HuH-7.5 (cell line): ENCODE measurements around the gene AKNA.
A peak's percentile ranks its signal among the peaks of the same experiment; 100 is the strongest.

ENCODE experiments used
- DNase-seq: peaks from one replicate; pipeline ENCODE4 v3.0.0; 2011; ENCODE audit warnings: low spot score

AKNA gene

GRCh38 chr9:114357360-114357759 is 30.4 kb downstream of the AKNA start:
- DNase-seq: no peak

DNA sequence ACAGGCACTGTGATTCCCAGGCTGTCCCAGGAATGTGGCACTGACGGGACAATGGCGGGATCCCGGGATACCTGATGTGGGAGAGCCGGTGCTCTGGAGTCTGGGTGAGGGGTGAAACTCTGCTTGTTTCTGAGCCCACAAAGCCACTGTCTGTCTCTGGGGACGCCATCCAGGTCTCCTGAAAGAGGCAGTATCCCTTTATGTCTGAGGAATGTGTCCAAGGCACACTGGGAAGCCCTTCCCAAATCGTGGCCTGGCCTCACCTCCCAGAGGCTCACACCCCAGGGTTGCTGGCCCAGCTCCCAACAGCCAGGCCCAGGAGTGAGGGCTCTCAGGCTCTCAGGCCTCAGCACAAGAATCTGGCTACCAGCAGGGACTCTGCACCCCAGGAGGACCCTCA is 31.0 kb downstream of the AKNA start:
- DNase-seq: no peak

GRCh38 chr9:114355821-114356220 is 32.0 kb downstream of the AKNA start:
- DNase-seq: no peak

GRCh38 chr9:114351932-114352331 is 35.9 kb downstream of the AKNA start:
- no peak for DNase-seq

- DNase-seq: no peak
These were observed 37.0 kb downstream of the AKNA start for GRCh38 chr9:114350636-114351401.

- no peak for DNase-seq
These were observed 37.9 kb downstream of the AKNA start for GRCh38 chr9:114349713-114350480.

DNA sequence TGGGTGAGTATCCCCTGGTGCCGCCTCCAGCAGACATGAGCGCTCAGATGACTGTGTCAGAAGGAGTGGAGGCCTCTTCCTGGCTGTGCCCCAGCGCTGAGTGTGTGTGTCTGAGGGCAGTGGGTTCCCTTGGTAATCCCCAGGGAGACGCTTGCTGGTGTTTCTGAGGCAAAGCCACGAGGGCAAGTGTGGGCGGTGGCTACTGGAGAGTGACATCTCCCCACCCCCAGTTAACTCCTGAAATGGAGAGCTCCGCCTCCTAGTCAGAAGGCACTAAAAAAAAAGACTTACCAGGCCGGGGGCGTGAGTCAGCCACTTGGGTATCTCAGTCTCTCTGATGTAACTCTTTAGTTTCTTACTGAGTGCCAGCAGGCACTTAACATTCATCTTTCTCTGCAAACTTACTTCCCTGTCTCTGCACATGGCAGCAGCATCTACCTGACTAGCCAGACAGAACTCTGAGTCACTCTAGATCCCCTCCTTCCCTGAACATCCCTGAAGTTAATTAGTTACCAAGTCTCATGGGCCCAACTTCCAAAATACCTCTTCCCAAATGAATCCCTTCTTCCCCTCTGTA is 38.8 kb downstream of the AKNA start:
- DNase-seq: no peak

DNA sequence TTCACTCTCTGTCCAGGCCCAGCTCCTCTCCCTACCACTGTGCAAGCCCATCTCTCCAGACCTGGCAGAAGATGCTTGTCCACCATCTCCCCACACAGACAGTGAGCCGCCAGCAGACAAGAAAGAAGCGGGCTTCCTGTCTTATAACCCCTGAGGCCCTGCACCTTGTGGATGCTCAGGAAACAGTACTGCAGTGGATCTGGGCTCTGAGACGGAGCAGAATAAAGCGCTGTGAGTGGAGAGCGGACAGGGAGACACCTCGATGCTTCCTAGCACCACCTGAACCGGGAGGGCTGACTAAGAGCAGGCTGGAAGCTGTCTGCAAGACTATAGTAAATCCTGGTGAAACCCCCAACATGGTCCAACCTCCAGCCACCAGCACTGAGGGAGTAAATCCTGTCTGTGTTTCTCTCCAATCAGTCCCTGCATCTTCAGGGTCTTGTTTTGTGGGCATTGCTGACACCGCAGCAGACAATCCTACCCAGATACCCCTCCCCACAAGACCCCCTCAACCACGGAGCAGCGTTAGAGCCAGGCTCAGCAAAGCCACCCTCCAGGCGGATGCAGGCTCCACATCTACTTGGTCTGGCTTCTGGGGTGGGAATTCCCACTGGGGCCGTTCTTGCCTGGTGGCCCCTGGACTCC is 39.4 kb downstream of the AKNA start:
- DNase-seq: no peak

DNA sequence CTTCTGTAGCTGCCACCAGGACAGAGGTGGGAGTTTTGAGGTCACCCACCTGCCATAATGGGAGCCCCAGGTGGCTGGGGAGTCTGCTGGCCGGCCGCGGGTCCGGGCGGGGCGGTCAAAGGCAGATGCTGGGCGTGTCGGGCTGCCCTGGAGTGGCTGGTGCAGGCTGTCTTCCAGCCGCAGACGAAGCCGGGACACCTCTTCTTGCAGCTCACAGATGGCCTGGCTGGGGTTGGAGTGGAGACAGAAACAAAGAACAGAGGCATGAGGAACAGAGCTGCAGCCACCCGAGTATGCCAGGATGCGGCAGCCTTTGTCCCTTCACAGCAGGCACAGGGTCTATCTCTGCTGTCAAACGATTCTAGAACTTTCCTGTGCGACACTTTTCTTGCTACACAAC is 40.1 kb downstream of the AKNA start:
- DNase-seq: no peak

GRCh38 chr9:114346146-114346545 is 41.6 kb downstream of the AKNA start:
- no peak for DNase-seq

DNA sequence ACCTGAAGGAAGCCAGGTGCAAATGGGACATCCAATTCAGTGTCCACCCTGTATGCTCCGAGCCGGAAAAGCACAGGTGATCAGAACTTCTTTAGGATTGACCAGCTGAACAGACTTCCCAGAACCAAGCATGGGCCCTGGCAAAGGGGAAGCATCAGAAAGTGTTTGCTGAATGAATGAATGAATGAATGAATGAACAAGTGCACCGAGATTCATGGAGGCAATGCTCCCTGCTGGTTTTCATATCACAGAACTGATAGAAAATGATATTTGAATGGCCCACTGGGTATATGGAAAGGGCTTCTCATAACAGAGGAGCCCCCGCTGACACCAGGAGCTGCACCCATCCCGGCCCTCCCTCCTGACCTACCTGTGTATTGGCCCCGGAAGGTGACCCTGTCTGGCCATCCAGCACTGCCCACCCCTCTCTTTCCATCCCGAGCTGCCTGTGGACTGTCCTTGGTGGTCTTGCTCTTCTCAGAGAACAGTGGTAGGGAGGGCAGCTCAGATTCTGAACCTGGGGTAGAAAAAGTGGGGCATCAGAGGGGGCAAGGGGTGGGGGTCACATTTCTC is 42.2 kb downstream of the AKNA start:
- DNase-seq: no peak

GRCh38 chr9:114344692-114345091 is 43.1 kb downstream of the AKNA start:
- no peak for DNase-seq

GRCh38 chr9:114344188-114344566 is 43.6 kb downstream of the AKNA start:
- DNase-seq: no peak

GRCh38 chr9:114343471-114344187 is 44.2 kb downstream of the AKNA start:
- no peak for DNase-seq

DNA sequence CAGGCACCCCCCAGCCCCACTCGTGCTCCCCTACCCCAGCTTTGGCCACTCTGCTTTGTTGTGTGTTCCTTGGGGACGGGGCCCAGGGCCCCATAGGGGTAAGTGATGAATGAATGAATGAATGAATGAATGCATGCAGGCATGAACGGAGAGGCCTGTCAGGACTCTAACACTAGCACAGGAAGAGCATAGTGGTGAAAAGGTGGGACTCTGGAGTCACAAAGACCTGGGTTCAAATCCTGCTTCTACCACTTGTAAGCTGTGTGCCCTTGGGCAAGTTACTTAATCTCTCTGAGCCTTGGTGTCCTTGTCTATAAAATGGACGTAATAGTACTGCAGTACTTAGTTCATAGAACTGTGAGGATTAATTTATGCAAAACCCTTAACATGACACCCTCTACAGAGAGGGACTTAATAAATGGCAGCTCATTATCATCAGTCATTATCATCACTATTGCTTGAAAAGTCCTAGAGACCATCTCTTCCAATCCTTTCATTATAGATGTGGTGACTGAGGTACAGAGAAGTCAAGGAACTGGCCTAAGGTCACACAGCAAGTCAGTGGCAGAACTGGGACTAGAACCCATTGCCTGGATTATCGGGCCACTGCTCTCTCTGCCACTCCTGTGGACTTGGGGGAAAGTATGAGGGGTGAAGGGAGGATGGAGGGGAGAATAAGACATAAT is 44.9 kb downstream of the AKNA start:
- DNase-seq: no peak

DNA sequence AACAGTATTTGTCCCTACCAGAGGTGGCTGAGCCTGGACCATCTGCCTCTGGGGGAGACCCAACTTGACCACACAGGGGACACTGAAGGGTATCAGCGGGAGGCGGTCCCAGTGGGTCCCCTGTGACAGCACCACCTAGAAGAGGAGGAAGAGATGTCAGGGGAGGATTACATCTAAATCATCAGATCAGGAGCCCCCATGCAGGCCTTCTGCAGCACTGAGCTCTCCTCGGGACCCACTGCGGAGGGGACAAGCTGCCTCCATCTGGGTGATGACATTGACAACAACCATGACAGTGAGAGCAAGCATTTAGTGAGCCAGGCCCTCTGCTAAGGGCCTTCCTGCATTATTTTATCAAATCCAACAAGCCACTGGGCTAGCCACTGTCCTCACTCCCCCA is 45.8 kb downstream of the AKNA start:
- no peak for DNase-seq

- no peak for DNase-seq
These were observed 46.5 kb downstream of the AKNA start for GRCh38 chr9:114341152-114341830.

GRCh38 chr9:114339130-114339908 is 48.5 kb downstream of the AKNA start:
- DNase-seq: peak; percentile 95

GRCh38 chr9:114338187-114338586 is 49.6 kb downstream of the AKNA start:
- no peak for DNase-seq
